PC-9 (cell line): Measurements from ENCODE around the gene TK1. TPM values are rescaled to one million over a fixed set of nuclear protein-coding genes. Genes with fewer than 3 reads are reported as not detected.

Experiments used
- BruUV-seq: library from RNA; stranded (reverse); fragments of 400-500 nt; replicated peaks from 2 replicates; lab custom pipeline; 2021; lab: Mats Ljungman, UMichigan
- CTCF ChIA-PET: fragments of 300-600 bp; sonication (Branson Sonifier 250); formaldehyde crosslinking; loops from one replicate; lab custom pipeline; 2022; ENCODE audit warnings: antibody characterized with exemption; lab: Charles Lee
- POLR2A ChIA-PET: fragments of 300-600 bp; sonication (Branson Sonifier 250); formaldehyde crosslinking; loops from one replicate; lab custom pipeline; 2022; ENCODE audit warnings: antibody characterized with exemption; ENCODE audit not compliant: unreplicated experiment; lab: Charles Lee
- DNase-seq, 2 experiments: peaks; one replicate each; pipeline versions ENCODE4 v3.0.0 to v3.0.0-alpha.2; 2015 to 2022; ENCODE audit warnings: mixed read lengths in 1 of 2
- H2AFZ ChIP-seq: fragments of 200-600 bp; sonication (generic); 2 replicates; pipeline ENCODE4 v1.8.1; 2017; ENCODE audit warnings: antibody characterized with exemption
- H3F3A ChIP-seq: fragments of 200-600 bp; sonication (generic); 2 replicates; pipeline ENCODE4 v1.8.1; 2017; ENCODE audit warnings: antibody characterized with exemption, mild to moderate bottlenecking, low read depth; ENCODE audit not compliant: insufficient read depth
- H3K27ac ChIP-seq: fragments of 200-600 bp; sonication (generic); 2 replicates; pipeline ENCODE4 v1.6.1; 2016; ENCODE audit warnings: mixed run types
- H3K27me3 ChIP-seq: fragments of 200-600 bp; sonication (generic); 2 replicates; pipeline ENCODE4 v1.6.1; 2016; ENCODE audit warnings: low read depth, mixed run types; ENCODE audit not compliant: insufficient read depth
- H3K36me3 ChIP-seq: fragments of 200-600 bp; sonication (generic); 2 replicates; pipeline ENCODE4 v1.6.1; 2016; ENCODE audit warnings: low read depth, mixed run types
- H3K4me1 ChIP-seq: fragments of 200-600 bp; sonication (generic); replicated peaks from 2 replicates; pipeline ENCODE4 v1.6.1; 2016; ENCODE audit warnings: mixed run types; ENCODE audit not compliant: insufficient read depth
- H3K4me2 ChIP-seq: fragments of 200-600 bp; sonication (generic); 2 replicates; pipeline ENCODE4 v1.6.1; 2017; ENCODE audit warnings: mixed run types
- H3K4me3 ChIP-seq: fragments of 200-600 bp; sonication (generic); 2 replicates; pipeline ENCODE4 v1.6.1; 2016; ENCODE audit warnings: mixed run types
- H3K79me2 ChIP-seq: fragments of 200-600 bp; sonication (generic); 2 replicates; pipeline ENCODE4 v1.6.1; 2017; ENCODE audit warnings: low read depth, mixed run types
- H3K9me2 ChIP-seq: fragments of 200-600 bp; sonication (generic); 2 replicates; pipeline ENCODE4 v1.8.1; 2017; ENCODE audit warnings: mild to moderate bottlenecking; ENCODE audit not compliant: insufficient read depth
- H3K9me3 ChIP-seq: fragments of 200-600 bp; sonication (generic); 2 replicates; pipeline ENCODE4 v1.8.1; 2016; ENCODE audit warnings: low read depth; ENCODE audit not compliant: insufficient read depth
- H4K20me1 ChIP-seq: fragments of 200-600 bp; sonication (generic); 2 replicates; pipeline ENCODE4 v1.8.1; 2017; ENCODE audit not compliant: insufficient read depth
- CTCF ChIP-seq: fragments of 200-600 bp; sonication (generic); conservative IDR thresholded peaks from 2 replicates; pipeline ENCODE4 v1.6.1; 2017; ENCODE audit warnings: mixed run types, antibody characterized with exemption, mild to moderate bottlenecking, moderate library complexity
- EZH2 ChIP-seq: fragments of 200-600 bp; sonication (generic); IDR thresholded peaks from 2 replicates; pipeline ENCODE4 v1.8.0; 2017; ENCODE audit warnings: antibody characterized with exemption, low read depth
- intact Hi-C: fragments of 100-400 bp; cut with micrococcal nuclease; formaldehyde crosslinking; loops from one replicate; pipeline ENCODE4 v1.10.0; 2022; ENCODE audit not compliant: unreplicated experiment
- total RNA-seq: library from RNA; stranded (reverse); gene quantifications from 2 replicates; pipeline ENCODE4 v1.2.3, GENCODE V29; 2021

Gene TK1
- total RNA-seq, 1 experiment from 2014 or later: 137 TPM

GRCh38 chr17:78151514-78152008, 35.3 kb downstream of the TK1 start:
- ChIA-PET POLR2A (interaction anchor here (0.7 kb wide), 1 partner anchor 63 kb away, joined by 4 read pairs; the partner anchor contains the start of gene BIRC5), CTCF (no interaction called here)
- Histone ChIP-seq H3K36me3 (no peaks in the 10 kb centered on the region), H3K4me2 (peak overlapping the region; percentile 19; the same call in 1 of the 2 replicates), H3K79me2 (no peaks in the 10 kb centered on the region), H3K9me3 (no peaks in the 10 kb centered on the region), H3K4me3 (no peak overlapping the region), H3K27ac (0 out of 2 replicates have a peak overlapping the region, but pooled peaks have one; percentile 6), H3K27me3 (no peaks in the 10 kb centered on the region), H3F3A (no peaks in the 10 kb centered on the region; the same call in 1 of the 2 replicates), H2AFZ (no peak overlapping the region), H3K9me2 (no peaks in the 10 kb centered on the region), H3K4me1 (no peaks in the 10 kb centered on the region), H4K20me1 (no peaks in the 10 kb centered on the region)
- BruUV-seq: no TSS peak
- no peak for TF ChIP-seq CTCF
- TF ChIP-seq EZH2: no peak
- intact Hi-C loops: no loop called here
- peak; percentile 66 to 82 for DNase-seq

- H3K9me3 ChIP-seq: no peaks in the 10 kb centered on the region
- intact Hi-C loops: no loop called here
- H3K9me2 ChIP-seq: no peaks in the 10 kb centered on the region
- TF ChIP-seq EZH2 (no peak), CTCF (no peak)
- no peak overlapping the region for H2AFZ ChIP-seq
- H3K36me3 ChIP-seq: no peaks in the 10 kb centered on the region
- H3K27ac ChIP-seq: no peak overlapping the region
- H3K4me2 ChIP-seq: no peak overlapping the region
- no peaks in the 10 kb centered on the region for H4K20me1 ChIP-seq
- H3F3A ChIP-seq: peaks cover 22% of the 10 kb centered on the region; the same call in 1 of the 2 replicates
- ChIA-PET POLR2A (no interaction called here), CTCF (interaction anchor here (0.6 kb wide), 1 partner anchor 19 kb away, joined by 11 read pairs; no protein-coding TSS in a partner anchor)
- H3K27me3 ChIP-seq: no peaks in the 10 kb centered on the region
- H3K4me3 ChIP-seq: no peak overlapping the region
- BruUV-seq: no TSS peak
- no peaks in the 10 kb centered on the region for H3K79me2 ChIP-seq
- H3K4me1 ChIP-seq: peaks cover 29% of the 10 kb centered on the region
- DNase-seq: no peak
These were observed 38.4 kb downstream of the TK1 start for GRCh38 chr17:78148286-78149016.

GRCh38 chr17:78147315-78147998, 39.4 kb downstream of the TK1 start:
- Histone ChIP-seq H3K27ac (no peak overlapping the region), H2AFZ (no peak overlapping the region), H3K9me3 (no peaks in the 10 kb centered on the region), H3K27me3 (no peaks in the 10 kb centered on the region), H3F3A (peaks cover 26% of the 10 kb centered on the region; the same call in 1 of the 2 replicates), H3K36me3 (no peaks in the 10 kb centered on the region), H3K4me3 (no peak overlapping the region), H3K4me2 (no peak overlapping the region), H4K20me1 (no peaks in the 10 kb centered on the region), H3K4me1 (peaks cover 37% of the 10 kb centered on the region), H3K9me2 (no peaks in the 10 kb centered on the region), H3K79me2 (no peaks in the 10 kb centered on the region)
- CTCF ChIA-PET: no interaction called here
- intact Hi-C loops: no loop called here
- DNase-seq: no peak
- no TSS peak for BruUV-seq
- POLR2A ChIA-PET: no interaction called here
- TF ChIP-seq CTCF (no peak), EZH2 (no peak)
